OCI-LY7 (cell line): ENCODE data around the gene PARP14. TPM values are rescaled to one million over a fixed set of nuclear protein-coding genes. Genes with fewer than 3 reads are reported as not detected.
"Not testable (repeated sequence)": the region's sequence is repeated elsewhere in the genome, so short reads cannot be mapped to it uniquely, and the experiment has no call there.

Source experiments
- BruUV-seq: library from RNA; stranded (reverse); fragments of 400-500 nt; replicated peaks from 2 replicates; lab custom pipeline; 2021; lab: Mats Ljungman, UMichigan
- CTCF ChIA-PET: fragments of 300-600 bp; sonication (Branson Sonifier 250); formaldehyde crosslinking; loops from one replicate; lab custom pipeline; 2022; ENCODE audit warnings: antibody characterized with exemption; ENCODE audit not compliant: unreplicated experiment; lab: Charles Lee
- POLR2A ChIA-PET: fragments of 300-600 bp; sonication (Branson Sonifier 250); formaldehyde crosslinking; loops from one replicate; lab custom pipeline; 2022; ENCODE audit warnings: antibody characterized with exemption; lab: Charles Lee
- DNase-seq: peaks from one replicate; pipeline ENCODE4 v3.0.0-alpha.2; 2015; ENCODE audit warnings: low spot score
- H2AFZ ChIP-seq: fragments of 200-600 bp; sonication (generic), shearing (Covaris generic); 2 replicates; pipeline ENCODE4 v1.6.1; 2014; ENCODE audit warnings: mild to moderate bottlenecking, antibody characterized with exemption, low read length, moderate library complexity
- H3K27ac ChIP-seq: fragments of 200-600 bp; sonication (generic); 2 replicates; pipeline ENCODE4 v1.5.1; 2014; ENCODE audit warnings: mixed run types, low read depth, mild to moderate bottlenecking, moderate library complexity, low read length, inconsistent platforms; ENCODE audit not compliant: poor library complexity, severe bottlenecking
- H3K36me3 ChIP-seq: fragments of 200-600 bp; sonication (generic); 2 replicates; pipeline ENCODE4 v1.6.1; 2014; ENCODE audit warnings: mild to moderate bottlenecking, antibody characterized with exemption, low read length, moderate library complexity, mixed read lengths; ENCODE audit not compliant: insufficient read depth
- H3K4me1 ChIP-seq: fragments of 200-600 bp; sonication (generic); 2 replicates; pipeline ENCODE4 v1.5.1; 2014; ENCODE audit warnings: mild to moderate bottlenecking, low read length; ENCODE audit not compliant: insufficient read depth, poor library complexity, severe bottlenecking
- H3K4me2 ChIP-seq: fragments of 200-600 bp; sonication (generic); 2 replicates; pipeline ENCODE4 v1.6.1; 2014; ENCODE audit warnings: mild to moderate bottlenecking, low read length
- H3K4me3 ChIP-seq: fragments of 200-600 bp; sonication (generic); 2 replicates; pipeline ENCODE4 v1.5.1; 2014; ENCODE audit warnings: mild to moderate bottlenecking, low read depth, low read length; ENCODE audit not compliant: poor library complexity, severe bottlenecking
- H3K79me2 ChIP-seq: fragments of 200-600 bp; sonication (generic); 2 replicates; pipeline ENCODE4 v1.6.1; 2016; ENCODE audit warnings: low read depth, mild to moderate bottlenecking, low read length, moderate library complexity, mixed read lengths; ENCODE audit not compliant: insufficient read depth
- H3K9me2 ChIP-seq: fragments of 200-600 bp; sonication (generic); 2 replicates; pipeline ENCODE4 v1.6.1; 2016; ENCODE audit warnings: mild to moderate bottlenecking, low read length, mixed read lengths; ENCODE audit not compliant: insufficient read depth
- H3K9me3 ChIP-seq: fragments of 200-600 bp; sonication (generic); 2 replicates; pipeline ENCODE4 v1.6.1; 2014; ENCODE audit warnings: mild to moderate bottlenecking, mixed run types, low read length, mixed read lengths
- H4K20me1 ChIP-seq: fragments of 200-600 bp; sonication (generic); 2 replicates; pipeline ENCODE4 v1.6.1; 2014; ENCODE audit warnings: mild to moderate bottlenecking, antibody characterized with exemption, low read length, moderate library complexity, mixed read lengths; ENCODE audit not compliant: insufficient read depth
- EZH2phosphoT487 ChIP-seq: fragments of 200-600 bp; sonication (generic); IDR thresholded peaks from 2 replicates; pipeline ENCODE4 v1.6.1; 2018; ENCODE audit warnings: low read depth, borderline replicate concordance, mild to moderate bottlenecking, mixed run types, antibody characterized with exemption, low read length, moderate library complexity, mixed read lengths
- intact Hi-C: fragments of 100-400 bp; cut with micrococcal nuclease; formaldehyde crosslinking; loops from one replicate; pipeline ENCODE4 v1.10.0; 2022; ENCODE audit not compliant: unreplicated experiment
- total RNA-seq, 2 experiments: library from RNA; depleted of rRNA in 1 of 2; stranded (reverse); fragments of >200 nt in 1 of 2; shearing (Covaris generic) in 1 of 2; gene quantifications; 2 replicates each; pipeline ENCODE4 v1.2.3, GENCODE V29; 2014 to 2022
- TF ChIP-seq, protein P1 (sequence below): fragments of 200-600 bp; sonication (generic); conservative IDR thresholded peaks from 2 replicates; pipeline ENCODE4 v1.5.1; 2014; ENCODE audit warnings: mild to moderate bottlenecking, antibody characterized with exemption, low read length, moderate library complexity, mixed read lengths

PARP14 gene
- total RNA-seq, 2 experiments from 2014 or later, result 5.6 to 12.4 TPM

DNA sequence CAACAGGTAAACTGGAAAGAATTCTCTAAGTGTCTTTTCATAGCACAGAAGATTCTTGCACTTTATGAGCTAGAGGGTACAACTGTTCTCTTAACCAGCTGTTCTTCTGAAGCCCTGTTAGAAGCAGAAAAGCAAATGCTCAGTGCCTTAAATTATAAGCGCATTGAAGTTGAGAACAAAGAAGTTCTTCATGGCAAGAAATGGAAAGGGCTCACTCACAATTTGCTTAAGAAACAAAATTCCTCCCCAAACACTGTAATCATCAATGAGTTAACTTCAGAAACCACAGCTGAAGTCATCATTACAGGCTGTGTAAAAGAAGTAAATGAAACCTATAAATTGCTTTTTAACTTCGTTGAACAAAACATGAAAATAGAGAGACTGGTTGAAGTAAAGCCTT, 19.6 kb downstream of the PARP14 start:
- no TSS peak for BruUV-seq
- Histone ChIP-seq H3K36me3 (peaks cover 11% of the 10 kb centered on the region; the same call in 1 of the 2 replicates), H3K4me2 (no peak overlapping the region), H3K27ac (no peak overlapping the region), H3K79me2 (no peaks in the 10 kb centered on the region), H3K9me3 (0 out of 2 replicates have a peak, but pooled peaks cover 4% of the 10 kb centered on the region), H2AFZ (no peak overlapping the region), H4K20me1 (no peaks in the 10 kb centered on the region), H3K4me3 (no peak overlapping the region), H3K9me2 (no peaks in the 10 kb centered on the region), H3K4me1 (peaks cover 23% of the 10 kb centered on the region)
- TF ChIP-seq, protein P1, sequence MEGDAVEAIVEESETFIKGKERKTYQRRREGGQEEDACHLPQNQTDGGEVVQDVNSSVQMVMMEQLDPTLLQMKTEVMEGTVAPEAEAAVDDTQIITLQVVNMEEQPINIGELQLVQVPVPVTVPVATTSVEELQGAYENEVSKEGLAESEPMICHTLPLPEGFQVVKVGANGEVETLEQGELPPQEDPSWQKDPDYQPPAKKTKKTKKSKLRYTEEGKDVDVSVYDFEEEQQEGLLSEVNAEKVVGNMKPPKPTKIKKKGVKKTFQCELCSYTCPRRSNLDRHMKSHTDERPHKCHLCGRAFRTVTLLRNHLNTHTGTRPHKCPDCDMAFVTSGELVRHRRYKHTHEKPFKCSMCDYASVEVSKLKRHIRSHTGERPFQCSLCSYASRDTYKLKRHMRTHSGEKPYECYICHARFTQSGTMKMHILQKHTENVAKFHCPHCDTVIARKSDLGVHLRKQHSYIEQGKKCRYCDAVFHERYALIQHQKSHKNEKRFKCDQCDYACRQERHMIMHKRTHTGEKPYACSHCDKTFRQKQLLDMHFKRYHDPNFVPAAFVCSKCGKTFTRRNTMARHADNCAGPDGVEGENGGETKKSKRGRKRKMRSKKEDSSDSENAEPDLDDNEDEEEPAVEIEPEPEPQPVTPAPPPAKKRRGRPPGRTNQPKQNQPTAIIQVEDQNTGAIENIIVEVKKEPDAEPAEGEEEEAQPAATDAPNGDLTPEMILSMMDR, result no peak
- no peak for TF ChIP-seq EZH2phosphoT487
- DNase-seq, result no peak
- intact Hi-C loops, result no loop called here
- POLR2A ChIA-PET, result no interaction called here
- CTCF ChIA-PET, result no interaction called here

DNA sequence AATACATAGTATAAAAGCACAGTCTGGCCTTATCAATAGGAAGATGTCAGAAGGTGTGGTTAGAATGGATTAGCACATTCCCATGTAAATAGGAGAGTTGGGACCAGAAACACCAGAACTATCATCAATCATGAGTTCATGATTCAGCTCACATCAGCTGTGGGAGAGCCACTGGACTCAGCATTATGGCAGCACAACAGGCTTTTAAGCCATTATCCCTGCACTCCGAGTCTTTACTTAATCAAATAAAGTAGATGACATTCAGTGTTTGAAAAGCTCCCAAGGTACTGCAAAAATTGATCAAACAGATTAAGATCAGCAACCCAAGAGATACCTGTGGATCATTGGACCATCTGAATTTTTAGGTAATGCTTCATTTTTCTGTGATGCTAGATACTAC, 24.7 kb downstream of the PARP14 start:
- Histone ChIP-seq H3K27ac (no peak overlapping the region), H3K9me2 (no peaks in the 10 kb centered on the region), H3K79me2 (no peaks in the 10 kb centered on the region), H3K4me3 (no peak overlapping the region), H3K9me3 (no peaks in the 10 kb centered on the region), H2AFZ (no peak overlapping the region), H4K20me1 (no peaks in the 10 kb centered on the region), H3K36me3 (no peaks in the 10 kb centered on the region), H3K4me2 (no peak overlapping the region), H3K4me1 (peaks cover 8% of the 10 kb centered on the region)
- ChIA-PET CTCF (no interaction called here), POLR2A (no interaction called here)
- TF ChIP-seq EZH2phosphoT487, result no peak
- TF ChIP-seq, protein P1, result no peak
- BruUV-seq, result no TSS peak
- no peak for DNase-seq
- intact Hi-C loops, result no loop called here

DNA sequence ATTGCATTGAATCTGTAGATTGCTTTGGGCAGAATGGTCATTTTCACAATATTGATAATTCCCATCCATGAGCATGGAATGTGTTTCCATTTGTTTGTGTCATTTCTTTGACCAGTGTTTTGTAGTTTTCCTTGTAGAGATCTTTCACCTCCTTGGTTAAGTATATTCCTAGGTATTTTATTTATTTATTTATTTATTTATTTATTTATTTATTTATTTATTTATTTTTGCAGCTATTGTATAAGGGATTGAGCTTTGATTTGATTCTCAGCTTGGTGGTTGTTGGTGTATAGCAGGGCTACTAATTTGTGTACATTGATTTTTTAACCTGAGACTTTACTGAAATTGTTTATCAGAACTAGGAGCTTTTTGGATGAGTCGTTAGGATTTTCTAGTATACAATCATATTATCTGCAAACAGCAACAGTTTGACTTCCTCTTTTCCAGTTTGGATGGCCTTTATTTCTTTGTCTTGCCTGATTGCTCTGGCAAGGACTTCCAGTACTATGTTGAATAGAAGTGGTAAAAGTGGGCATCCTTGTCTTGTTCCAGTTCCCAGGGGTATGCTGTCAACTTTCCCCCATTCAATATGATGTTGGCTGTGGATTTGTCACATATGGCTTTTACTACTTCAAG, 30.1 kb downstream of the PARP14 start:
- BruUV-seq, H3K36me3 ChIP-seq, H3K4me3 ChIP-seq, H3K27ac ChIP-seq, H3K4me1 ChIP-seq, H3K4me2 ChIP-seq, CTCF ChIA-PET, H3K9me2 ChIP-seq, H3K9me3 ChIP-seq, DNase-seq, H2AFZ ChIP-seq, intact Hi-C loops, H3K79me2 ChIP-seq, H4K20me1 ChIP-seq: not testable (repeated sequence)
- POLR2A ChIA-PET, result interaction anchor here (0.7 kb wide), 1 partner anchor 366 kb away, joined by 3 read pairs; no protein-coding TSS in a partner anchor
